GM12891 (cell line): Measurements from ENCODE around the gene TM7SF2.

Source experiments
- POLR2A ChIP-seq: IDR thresholded peaks from 2 replicates; pipeline ENCODE4 v1.6.1; 2011; ENCODE audit warnings: low read depth, low read length, control low read depth
- POLR2AphosphoS5 ChIP-seq: IDR thresholded peaks from 2 replicates; pipeline ENCODE4 v1.6.1; 2011; ENCODE audit warnings: low read depth, low read length, control low read depth
- SPI1 ChIP-seq: IDR thresholded peaks from 2 replicates; pipeline ENCODE4 v1.6.1; 2011; ENCODE audit warnings: low read depth, low read length, control low read depth

- TF ChIP-seq SPI1: no peak
- TF ChIP-seq POLR2A: no peak
- TF ChIP-seq POLR2AphosphoS5: no peak
Observed at GRCh38 chr11:65157336-65157735, 45.7 kb downstream of the TM7SF2 start.
